H9 (cell line): ENCODE results near the gene CDH8. TPM values are rescaled to one million over a fixed set of nuclear protein-coding genes. Genes with fewer than 3 reads are reported as not detected.
A peak's percentile ranks its signal among the peaks of the same experiment; 100 is the strongest.

Experiments used
- DNase-seq: peaks from one replicate; pipeline ENCODE4 v3.0.0-alpha.2; 2017
- H2AFZ ChIP-seq: one replicate; pipeline ENCODE4 v1.6.1; 2013; ENCODE audit warnings: mild to moderate bottlenecking, low read length, control low read depth, moderate library complexity
- H2AK5ac ChIP-seq: 2 replicates; pipeline ENCODE4 v1.6.1; 2013; ENCODE audit warnings: low read length, control low read depth, mixed read lengths; ENCODE audit not compliant: insufficient read length
- H2BK120ac ChIP-seq: one replicate; pipeline ENCODE4 v1.6.1; 2013; ENCODE audit warnings: low read depth, mild to moderate bottlenecking, low read length, control low read depth, inconsistent platforms; ENCODE audit not compliant: poor library complexity, severe bottlenecking
- H2BK12ac ChIP-seq: 2 replicates; pipeline ENCODE4 v1.6.1; 2013; ENCODE audit warnings: low read length, control low read depth, mixed read lengths, low read depth; ENCODE audit not compliant: insufficient read length
- H2BK15ac ChIP-seq: 2 replicates; pipeline ENCODE4 v1.6.1; 2013; ENCODE audit warnings: low read depth, low read length, control low read depth
- H2BK20ac ChIP-seq: one replicate; pipeline ENCODE4 v1.6.1; 2013; ENCODE audit warnings: low read depth, mild to moderate bottlenecking, low read length, control low read depth, inconsistent platforms; ENCODE audit not compliant: poor library complexity, severe bottlenecking
- H2BK5ac ChIP-seq: 2 replicates; pipeline ENCODE4 v1.6.1; 2013; ENCODE audit warnings: low read length, control low read depth, mixed read lengths; ENCODE audit not compliant: insufficient read length
- H3K14ac ChIP-seq: 2 replicates; pipeline ENCODE4 v1.6.1; 2013; ENCODE audit warnings: low read length, control low read depth; ENCODE audit not compliant: insufficient read depth
- H3K18ac ChIP-seq: 2 replicates; pipeline ENCODE4 v1.6.1; 2013; ENCODE audit warnings: low read depth, mild to moderate bottlenecking, mixed read lengths, low read length, control low read depth; ENCODE audit not compliant: insufficient read length
- H3K23ac ChIP-seq: 2 replicates; pipeline ENCODE4 v1.6.1; 2013; ENCODE audit warnings: low read length, control low read depth, mixed read lengths, low read depth; ENCODE audit not compliant: insufficient read length
- H3K23me2 ChIP-seq: 2 replicates; pipeline ENCODE4 v1.6.1; 2013; ENCODE audit warnings: low read depth, mild to moderate bottlenecking, mixed read lengths, low read length, control low read depth; ENCODE audit not compliant: insufficient read length, poor library complexity, severe bottlenecking
- H3K27ac ChIP-seq: 2 replicates; pipeline ENCODE4 v1.5.1; 2013; ENCODE audit warnings: low read length, control low read depth, mixed read lengths, low read depth; ENCODE audit not compliant: insufficient read length
- H3K27me3 ChIP-seq: 2 replicates; pipeline ENCODE4 v1.6.1; 2013; ENCODE audit warnings: low read length, control low read depth, inconsistent platforms; ENCODE audit not compliant: insufficient read depth
- H3K4ac ChIP-seq: 2 replicates; pipeline ENCODE4 v1.6.1; 2013; ENCODE audit warnings: low read depth, mild to moderate bottlenecking, control low read depth, inconsistent platforms, low read length, moderate library complexity
- H3K4me1 ChIP-seq: 2 replicates; pipeline ENCODE4 v1.6.1; 2013; ENCODE audit warnings: low read length, control low read depth, inconsistent platforms; ENCODE audit not compliant: insufficient read depth
- H3K4me2 ChIP-seq: 2 replicates; pipeline ENCODE4 v1.6.1; 2013; ENCODE audit warnings: low read length, control low read depth, mixed read lengths; ENCODE audit not compliant: insufficient read length, insufficient read depth
- H3K56ac ChIP-seq: 2 replicates; pipeline ENCODE4 v1.6.1; 2013; ENCODE audit warnings: low read depth, mild to moderate bottlenecking, mixed read lengths, low read length, control low read depth; ENCODE audit not compliant: insufficient read length
- H3K79me1 ChIP-seq: 2 replicates; pipeline ENCODE4 v1.6.1; 2013; ENCODE audit warnings: low read depth, mild to moderate bottlenecking, moderate library complexity, low read length, control low read depth, inconsistent platforms; ENCODE audit not compliant: insufficient read depth, poor library complexity, severe bottlenecking
- H3K79me2 ChIP-seq: 2 replicates; pipeline ENCODE4 v1.6.1; 2013; ENCODE audit warnings: low read length, control low read depth, inconsistent platforms; ENCODE audit not compliant: insufficient read depth
- H3K9ac ChIP-seq: 2 replicates; pipeline ENCODE4 v1.6.1; 2013; ENCODE audit warnings: low read length, control low read depth, mixed read lengths; ENCODE audit not compliant: insufficient read length; ENCODE audit errors: extremely low read depth
- H3K9me3 ChIP-seq: one replicate; pipeline ENCODE4 v1.6.1; 2013; ENCODE audit warnings: low read depth, low read length, inconsistent platforms; ENCODE audit not compliant: control insufficient read depth
- H3T11ph ChIP-seq: one replicate; pipeline ENCODE4 v1.6.1; 2013; ENCODE audit warnings: mild to moderate bottlenecking, low read length, control low read depth, inconsistent platforms
- H4K20me1 ChIP-seq: one replicate; pipeline ENCODE4 v1.6.1; 2013; ENCODE audit not compliant: control insufficient read depth, insufficient read length, insufficient read depth
- H4K5ac ChIP-seq: 2 replicates; pipeline ENCODE4 v1.6.1; 2013; ENCODE audit warnings: low read depth, mild to moderate bottlenecking, mixed read lengths, low read length, control low read depth; ENCODE audit not compliant: insufficient read length
- H4K8ac ChIP-seq: replicated peaks from 2 replicates; pipeline ENCODE4 v1.6.1; 2013; ENCODE audit warnings: low read length, control low read depth, mixed read lengths, low read depth; ENCODE audit not compliant: insufficient read length
- H4K91ac ChIP-seq: 2 replicates; pipeline ENCODE4 v1.6.1; 2013; ENCODE audit warnings: low read depth, mild to moderate bottlenecking, moderate library complexity, mixed read lengths, low read length, control low read depth; ENCODE audit not compliant: insufficient read length
- H3K27ac Mint-ChIP-seq, 3 experiments: 2 replicates in 2 of 3; 3 replicates in 1 of 3; pipeline ENCODE4 v1.8.0; 2020 to 2021; ENCODE audit warnings: mixed read lengths in 3 of 3, mild to moderate bottlenecking in 1 of 3, moderate library complexity in 1 of 3
- H3K27me3 Mint-ChIP-seq: 2 replicates; pipeline ENCODE4 v1.8.0; 2021; ENCODE audit warnings: low read depth, mild to moderate bottlenecking, moderate library complexity, mixed read lengths
- H3K36me3 Mint-ChIP-seq, 3 experiments: 2 replicates in 2 of 3; 3 replicates in 1 of 3; pipeline ENCODE4 v1.8.0; 2020 to 2021; ENCODE audit warnings: low read depth in 3 of 3, mixed read lengths in 3 of 3; ENCODE audit not compliant: insufficient read depth in 1 of 3
- H3K4me1 Mint-ChIP-seq, 2 experiments: 2 replicates each; pipeline ENCODE4 v1.8.0; 2020; ENCODE audit warnings: mixed read lengths in 2 of 2
- H3K4me3 Mint-ChIP-seq, 2 experiments: 2 replicates in 1 of 2; 3 replicates in 1 of 2; pipeline ENCODE4 v1.8.0; 2020 to 2021; ENCODE audit warnings: mild to moderate bottlenecking in 2 of 2, mixed read lengths in 2 of 2, moderate library complexity in 1 of 2
- H3K9me3 Mint-ChIP-seq, 2 experiments: 2 replicates in 1 of 2; 3 replicates in 1 of 2; pipeline ENCODE4 v1.8.0; 2020; ENCODE audit warnings: mild to moderate bottlenecking in 2 of 2, mixed read lengths in 2 of 2, moderate library complexity in 1 of 2
- CTCF ChIP-seq: fragments of 200-600 bp; sonication (generic); conservative IDR thresholded peaks from 3 replicates; pipeline ENCODE4 v1.8.0; 2021; ENCODE audit warnings: antibody characterized with exemption, mild to moderate bottlenecking
- WGBS: extraction: QIAGEN DNeasy Blood & Tissue Kit; methylation state at CpG from one replicate; pipeline ENCODE4 v1.1.7; 2013; ENCODE audit warnings: missing lambda C conversion rate, low lambda C conversion rate, mixed read lengths; ENCODE audit not compliant: insufficient read length; ENCODE audit errors: extremely low coverage; 5-methylcytosine and 5-hydroxymethylcytosine counted together
- total RNA-seq: library from RNA; stranded (reverse); gene quantifications from 2 replicates; pipeline ENCODE4 v1.2.1, GENCODE V29; 2021

CDH8 gene
- total RNA-seq, 1 experiment from 2014 or later, result 12.0 TPM

DNA sequence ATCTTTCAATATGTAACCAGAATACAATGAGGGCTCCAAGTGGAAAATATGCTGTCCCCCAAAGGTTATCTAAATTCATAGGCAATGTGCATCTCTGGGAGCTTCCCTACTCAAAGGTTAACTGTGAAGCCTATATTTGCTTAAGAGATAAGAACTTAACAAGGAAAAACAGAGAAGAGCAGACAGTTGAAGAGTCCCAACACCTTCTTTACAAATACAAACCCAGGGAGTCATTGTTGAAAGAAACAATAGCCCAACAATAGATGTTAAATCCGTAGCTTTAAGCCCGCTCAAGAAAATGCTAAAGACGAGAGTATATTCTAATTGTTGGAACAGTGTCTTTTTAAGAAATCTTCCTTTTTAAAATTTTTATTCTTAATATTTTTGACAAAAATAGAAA lies 87.8 kb downstream of the CDH8 start:
- Mint-ChIP-seq H3K4me3 (no peak overlapping the region), H3K9me3 (peaks cover 3% of the 10 kb centered on the region in 2 experiments; a peak in 2 of 5 replicates), H3K4me1 (peaks cover 34 to 39% of the 10 kb centered on the region in 2 experiments), H3K27me3 (peaks cover 5% of the 10 kb centered on the region), H3K27ac (peak overlapping the region in 1 of 3 experiments; percentile 46; a peak in 1 of 7 replicates), H3K36me3 (peaks cover 0 to 7% (median 7%) of the 10 kb centered on the region in 3 experiments; a peak in 2 of 7 replicates)
- H2AFZ ChIP-seq, result no peak overlapping the region
- no peak overlapping the region for H3K18ac ChIP-seq
- H3T11ph ChIP-seq, result no peak overlapping the region
- H3K23ac ChIP-seq, result no peak overlapping the region
- TF ChIP-seq CTCF, result no peak
- H3K79me2 ChIP-seq, result no peaks in the 10 kb centered on the region
- no peak overlapping the region for H2BK120ac ChIP-seq
- no peaks in the 10 kb centered on the region for H3K79me1 ChIP-seq
- H4K5ac ChIP-seq, result no peak overlapping the region
- H3K4me2 ChIP-seq, result no peak overlapping the region
- H2BK12ac ChIP-seq, result no peak overlapping the region
- H3K4ac ChIP-seq, result no peak overlapping the region
- H2BK15ac ChIP-seq, result no peak overlapping the region
- no peaks in the 10 kb centered on the region for H4K20me1 ChIP-seq
- DNase-seq, result no peak
- no peaks in the 10 kb centered on the region for H3K23me2 ChIP-seq
- no peaks in the 10 kb centered on the region for H3K9me3 ChIP-seq
- H4K8ac ChIP-seq, result no peak overlapping the region
- WGBS, result no CpG with 5 or more reads among the region's 3 CpGs
- no peak overlapping the region for H4K91ac ChIP-seq
- no peak overlapping the region for H2BK20ac ChIP-seq
- H3K27ac ChIP-seq, result no peak overlapping the region
- no peak overlapping the region for H3K56ac ChIP-seq
- no peak overlapping the region for H2BK5ac ChIP-seq
- no peak overlapping the region for H3K14ac ChIP-seq
- no peaks in the 10 kb centered on the region; the same call in 1 of the 2 replicates for H3K4me1 ChIP-seq
- H3K27me3 ChIP-seq, result no peaks in the 10 kb centered on the region
- H3K9ac ChIP-seq, result no peak overlapping the region
- H2AK5ac ChIP-seq, result no peak overlapping the region
